Left ventricle myocardium superior (tissue), 1 donor: ENCODE results near the gene CD83. TPM values are rescaled to one million over a fixed set of nuclear protein-coding genes. Genes with fewer than 3 reads are reported as not detected.
A peak's percentile ranks its signal among the peaks of the same experiment; 100 is the strongest.

ENCODE experiments used
- ATAC-seq: fragments of 200-7000 bp; cut with Tn5 transposase; one replicate; pipeline ENCODE4 v1.9.1; 2020; ENCODE audit warnings: mild to moderate bottlenecking, moderate library complexity
- DNase-seq: peaks from one replicate; pipeline ENCODE4 v3.0.0-alpha.2; 2020
- intact Hi-C: fragments of 100-400 bp; cut with micrococcal nuclease; formaldehyde crosslinking; loops from one replicate; pipeline ENCODE4 v1.11.0; 2022
- total RNA-seq: library from RNA; stranded (reverse); fragmentation: NEBNext Ultra II Directional; extraction: Animal tissue kit (Norgen Biotek cat#: 25700); gene quantifications from one replicate; pipeline ENCODE4 v1.2.1, GENCODE V29; 2021
- donor health status: DM: no; HTN: yes; CAD: no; lungs with severe emphysema.

The CD83 gene
- total RNA-seq, 1 donor from 2014 or later: 1.6 TPM

GRCh38 chr6:14088600-14089192 is 28.9 kb upstream of the CD83 start:
- intact Hi-C loops: no loop called here
- DNase-seq: no peak

GRCh38 chr6:14089224-14089623 is 28.3 kb upstream of the CD83 start:
- ATAC-seq (no peak), DNase-seq (no peak)
- intact Hi-C loops: no loop called here

More at GRCh38 chr6:14088600-14089192, 28.9 kb upstream of the CD83 start:
- no peak for ATAC-seq

GRCh38 chr6:14091339-14091978 is 26.1 kb upstream of the CD83 start:
- intact Hi-C loops: no loop called here
- DNase-seq (no peak), ATAC-seq (no peak)

GRCh38 chr6:14092316-14092715 is 25.3 kb upstream of the CD83 start:
- DNase-seq: no peak
- intact Hi-C loops: no loop called here
- no peak for ATAC-seq

- intact Hi-C loops: no loop called here
- DNase-seq (no peak), ATAC-seq (no peak)
Measured at GRCh38 chr6:14092838-14093789, 24.5 kb upstream of the CD83 start.

- intact Hi-C loops: no loop called here
- no peak for DNase-seq
- ATAC-seq: no peak
Measured at GRCh38 chr6:14094721-14095120, 22.9 kb upstream of the CD83 start.

GRCh38 chr6:14095437-14095836 is 22.1 kb upstream of the CD83 start:
- DNase-seq: no peak
- intact Hi-C loops: no loop called here
- no peak for ATAC-seq

- no peak for ATAC-seq
- no peak for DNase-seq
- intact Hi-C loops: no loop called here
Measured at GRCh38 chr6:14100138-14100537, 17.4 kb upstream of the CD83 start.

GRCh38 chr6:14100966-14101365 is 16.6 kb upstream of the CD83 start:
- ATAC-seq (no peak), DNase-seq (no peak)
- intact Hi-C loops: no loop called here

GRCh38 chr6:14102383-14102782 is 15.2 kb upstream of the CD83 start:
- ATAC-seq: no peak
- intact Hi-C loops: no loop called here

GRCh38 chr6:14105547-14105946 is 12.0 kb upstream of the CD83 start:
- DNase-seq: no peak
- ATAC-seq: no peak
- intact Hi-C loops: no loop called here

More at GRCh38 chr6:14102383-14102782, 15.2 kb upstream of the CD83 start:
- no peak for DNase-seq

GRCh38 chr6:14107000-14107399 is 10.6 kb upstream of the CD83 start:
- intact Hi-C loops: no loop called here
- ATAC-seq: no peak

GRCh38 chr6:14107711-14108494 is 9.7 kb upstream of the CD83 start:
- ATAC-seq: no peak
- intact Hi-C loops: no loop called here
- DNase-seq: no peak

More at GRCh38 chr6:14107000-14107399, 10.6 kb upstream of the CD83 start:
- DNase-seq: no peak

GRCh38 chr6:14108571-14109410 is 8.8 kb upstream of the CD83 start:
- peak; percentile 70 for ATAC-seq
- DNase-seq: no peak
- intact Hi-C loops: no loop called here

- ATAC-seq (no peak), DNase-seq (no peak)
- intact Hi-C loops: no loop called here
Measured at GRCh38 chr6:14109411-14109826, 8.2 kb upstream of the CD83 start.

- ATAC-seq (no peak), DNase-seq (no peak)
- intact Hi-C loops: no loop called here
Measured at GRCh38 chr6:14110001-14110818, 7.4 kb upstream of the CD83 start.

GRCh38 chr6:14113976-14114375 is 3.6 kb upstream of the CD83 start:
- no peak for ATAC-seq
- no peak for DNase-seq
- intact Hi-C loops: no loop called here

- intact Hi-C loops: no loop called here
- no peak for ATAC-seq
- DNase-seq: no peak
Measured at GRCh38 chr6:14118091-14118439, 493 bp downstream of the CD83 start.
